HG02970 (cell line): ENCODE results near the gene DNAJC27.

ENCODE experiments used
- ATAC-seq: cut with Tn5 transposase; IDR thresholded peaks from one replicate; pipeline ENCODE4 v1.9.1; 2021; ENCODE audit warnings: mild to moderate bottlenecking, moderate library complexity, moderate number of reproducible peaks; ENCODE audit not compliant: unreplicated experiment, low FRiP score

The DNAJC27 gene

DNA sequence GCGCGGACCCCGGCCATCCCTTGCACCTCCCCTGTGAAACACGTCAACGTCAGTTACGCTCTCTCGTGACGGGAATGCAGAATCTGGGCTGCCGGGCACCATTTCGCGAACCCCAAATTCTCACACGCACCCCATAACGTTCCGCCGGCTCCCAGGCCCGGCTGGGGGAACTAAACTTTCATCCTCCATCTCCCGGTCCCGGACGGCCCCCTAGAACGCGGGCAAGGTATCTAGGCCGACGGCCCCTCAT is 544 bp downstream of the DNAJC27 start:
- no peak for ATAC-seq

GRCh38 chr2:24970483-24971285 is 1.1 kb downstream of the DNAJC27 start:
- ATAC-seq: no peak

DNA sequence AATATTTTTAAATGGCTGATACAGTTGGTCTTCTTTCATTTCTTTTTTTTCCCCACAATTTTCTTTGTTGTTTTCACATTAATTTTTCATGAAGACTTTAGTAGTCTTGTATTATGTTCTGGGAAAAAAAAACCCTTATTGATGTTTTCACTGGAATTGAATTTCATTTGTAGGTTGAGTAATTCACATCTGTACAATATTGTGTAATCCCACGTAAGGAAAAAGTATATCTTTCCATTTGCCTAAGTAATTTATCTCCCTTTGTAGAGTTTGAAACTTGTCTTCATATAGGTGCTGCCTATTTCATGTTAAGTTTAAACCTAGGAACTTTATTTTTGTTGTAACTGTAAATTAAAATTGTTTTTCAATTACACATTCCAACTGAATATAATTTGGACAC is 2.0 kb downstream of the DNAJC27 start:
- ATAC-seq: no peak

GRCh38 chr2:24961903-24962302 is 9.9 kb downstream of the DNAJC27 start:
- ATAC-seq: no peak

DNA sequence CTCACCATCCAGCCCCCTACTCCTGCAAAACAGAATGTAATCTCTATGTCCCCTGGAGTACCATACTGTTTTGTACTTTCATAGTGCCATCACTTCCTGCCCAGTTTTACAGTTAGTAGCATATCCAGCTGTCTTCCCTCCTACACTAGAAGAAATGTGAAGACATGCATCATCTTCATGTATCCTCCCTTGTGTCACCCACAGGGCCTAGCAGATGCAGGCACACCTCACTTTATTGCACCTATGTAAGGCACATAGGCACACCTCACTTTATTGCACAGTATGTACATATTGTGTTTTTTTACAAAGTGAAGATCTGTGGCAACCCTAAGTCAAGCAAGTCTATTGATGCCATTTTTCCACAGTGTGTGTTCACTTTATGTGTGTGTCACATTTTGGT is 12.0 kb downstream of the DNAJC27 start:
- ATAC-seq: no peak

- ATAC-seq: no peak
Measured at GRCh38 chr2:24958411-24958935, 13.3 kb downstream of the DNAJC27 start.

DNA sequence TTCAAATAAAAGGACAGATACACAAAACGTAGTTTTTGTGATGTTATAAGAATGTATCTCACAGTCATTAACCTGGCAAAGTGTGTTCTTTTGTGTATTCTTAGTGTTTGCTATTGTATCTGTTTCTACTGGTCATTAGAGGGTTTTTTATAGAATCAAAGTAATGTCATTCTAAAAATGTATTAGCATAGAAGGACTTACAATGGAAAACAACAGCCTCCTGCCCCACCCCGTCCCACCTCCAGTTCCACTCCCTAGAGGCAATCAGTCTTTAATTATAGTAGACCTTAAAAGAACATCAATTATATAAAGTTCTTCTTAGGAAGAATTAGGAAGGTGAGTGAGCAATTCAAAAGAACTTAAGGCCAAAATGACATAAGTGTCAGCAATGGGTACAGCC is 13.8 kb downstream of the DNAJC27 start:
- ATAC-seq: no peak

GRCh38 chr2:24957221-24957620 is 14.5 kb downstream of the DNAJC27 start:
- ATAC-seq: no peak

DNA sequence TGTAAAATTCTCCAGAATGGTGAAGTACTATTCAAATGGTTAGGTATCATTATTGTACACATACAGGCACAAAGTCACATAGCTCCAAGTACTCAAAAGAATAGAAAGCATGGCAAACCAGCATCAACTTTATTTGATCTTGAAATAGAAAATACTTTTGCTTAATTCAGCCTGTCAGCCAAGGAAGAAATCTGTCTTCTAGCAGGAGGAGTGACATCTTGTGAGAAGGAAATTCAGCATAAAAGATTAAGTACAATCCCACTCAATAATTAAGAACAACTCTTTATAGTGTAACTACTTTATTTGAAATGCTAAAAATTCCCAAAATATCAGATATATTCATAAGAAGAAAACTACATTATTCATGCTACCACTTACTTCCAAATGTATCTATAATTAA is 15.8 kb downstream of the DNAJC27 start:
- no peak for ATAC-seq

DNA sequence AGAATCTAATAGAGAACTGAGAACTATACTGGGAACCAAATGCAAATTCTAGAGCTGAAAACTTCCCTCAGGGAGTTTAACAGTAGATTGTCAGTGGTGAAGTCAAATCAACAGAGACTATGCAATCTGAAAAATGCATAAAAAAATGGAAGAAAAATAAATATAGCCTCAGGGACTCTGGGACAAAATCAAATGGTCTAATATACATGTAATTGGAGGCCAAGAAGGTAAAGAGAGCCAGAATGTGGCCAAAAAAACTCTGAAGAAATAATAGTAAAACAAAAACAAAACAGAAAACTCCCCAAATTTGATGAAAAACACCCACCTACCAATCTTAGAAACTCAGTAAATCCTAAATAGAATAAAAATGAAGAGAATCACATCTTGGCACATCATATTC is 16.5 kb downstream of the DNAJC27 start:
- ATAC-seq: no peak

GRCh38 chr2:24950102-24950501 is 21.7 kb downstream of the DNAJC27 start:
- ATAC-seq: no peak

GRCh38 chr2:24948506-24948905 is 23.2 kb downstream of the DNAJC27 start:
- no peak for ATAC-seq

- ATAC-seq: no peak
Measured at GRCh38 chr2:24947561-24948157, 24.1 kb downstream of the DNAJC27 start.

DNA sequence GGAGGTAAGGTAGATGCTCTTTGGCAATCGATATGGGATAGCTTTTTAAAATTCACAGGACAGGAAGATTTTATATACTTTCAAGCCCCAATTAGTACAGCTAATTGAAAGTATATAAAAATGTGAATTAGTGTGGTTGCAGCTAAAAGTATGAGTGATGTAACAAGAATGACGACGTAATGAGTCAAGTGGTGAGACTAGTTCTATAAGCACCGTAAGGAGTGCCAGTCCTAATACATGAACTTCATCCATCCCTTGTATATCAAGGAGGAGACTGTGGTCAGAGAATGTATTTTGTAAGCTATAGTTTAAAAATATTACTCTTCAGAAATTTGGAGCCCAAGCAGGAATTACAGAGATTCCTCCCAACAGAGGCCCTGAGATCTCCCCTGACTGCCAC is 25.8 kb downstream of the DNAJC27 start:
- no peak for ATAC-seq

DNA sequence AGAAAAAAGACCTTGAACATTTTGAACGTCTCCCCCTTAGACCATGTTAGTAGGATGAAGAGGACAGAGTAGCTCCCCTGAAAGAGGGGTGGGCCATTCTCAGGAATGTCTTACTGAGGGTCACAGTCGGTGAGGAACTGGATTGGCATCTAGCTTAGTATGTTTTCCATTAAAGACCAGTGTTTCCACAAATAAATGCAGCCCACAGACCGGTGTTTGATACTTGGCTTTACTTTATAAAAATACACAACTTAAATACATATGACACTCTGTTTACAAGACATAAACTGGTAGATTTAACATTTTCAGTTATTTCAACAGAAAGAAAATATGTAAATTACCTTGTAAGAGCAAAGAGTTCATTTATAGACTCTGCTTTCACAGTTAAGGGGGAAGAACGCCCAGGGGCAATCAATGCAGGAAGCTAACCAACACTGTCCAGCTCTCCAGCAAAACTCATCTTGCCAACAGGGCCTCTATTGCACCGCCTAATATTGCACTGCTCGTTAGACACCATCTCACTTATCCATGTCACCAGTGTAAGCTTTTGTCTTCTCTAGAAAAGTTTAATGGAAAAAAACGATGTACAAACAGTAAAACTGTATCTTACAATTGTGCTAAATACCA is 28.2 kb downstream of the DNAJC27 start:
- ATAC-seq: no peak

GRCh38 chr2:24939353-24939752 is 32.4 kb downstream of the DNAJC27 start:
- ATAC-seq: no peak

DNA sequence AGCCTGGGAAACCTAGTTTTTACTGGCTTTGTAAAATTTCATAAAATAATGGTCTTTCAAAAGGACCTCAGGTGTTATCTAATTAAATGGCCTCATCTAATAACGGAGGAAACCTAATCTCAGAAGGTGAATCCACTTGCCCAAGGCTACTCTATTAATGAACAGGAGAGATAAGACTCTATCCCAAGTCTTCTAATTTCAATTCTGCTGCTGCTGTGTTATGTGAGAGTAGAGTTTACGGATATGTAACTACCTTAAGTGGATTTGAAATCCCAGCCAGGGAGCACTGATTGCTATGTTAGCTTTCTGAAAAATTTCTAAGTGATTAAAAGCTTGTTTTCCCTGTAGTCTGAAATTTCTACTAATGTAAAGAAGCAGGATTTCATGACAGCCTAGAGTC is 34.5 kb downstream of the DNAJC27 start:
- ATAC-seq: no peak

GRCh38 chr2:24935145-24935544 is 36.6 kb downstream of the DNAJC27 start:
- ATAC-seq: no peak

- no peak for ATAC-seq
Measured at GRCh38 chr2:24932715-24933114, 39.0 kb downstream of the DNAJC27 start.

- no peak for ATAC-seq
Measured at GRCh38 chr2:24930768-24931167, 41.0 kb downstream of the DNAJC27 start.

- ATAC-seq: no peak
Measured at GRCh38 chr2:24929230-24929629, 42.5 kb downstream of the DNAJC27 start.

- no peak for ATAC-seq
Measured at GRCh38 chr2:24928036-24928435, 43.7 kb downstream of the DNAJC27 start.
